GM18519 (cell line): ENCODE measurements around the gene RPUSD1.
"Not testable (repeated sequence)": the region's sequence is repeated elsewhere in the genome, so short reads cannot be mapped to it uniquely, and the experiment has no call there.

Source experiments
- ATAC-seq: cut with Tn5 transposase; IDR thresholded peaks from one replicate; pipeline ENCODE4 v1.9.1; 2021; ENCODE audit warnings: mild to moderate bottlenecking, moderate library complexity; ENCODE audit not compliant: unreplicated experiment, low FRiP score

Gene RPUSD1

GRCh38 chr16:785563-786535 lies 2.3 kb downstream of the RPUSD1 start:
- ATAC-seq, result no peak

- no peak for ATAC-seq
Measured at GRCh38 chr16:784431-784830, 3.8 kb downstream of the RPUSD1 start.

- no peak for ATAC-seq
Measured at GRCh38 chr16:783404-784161, 4.6 kb downstream of the RPUSD1 start.

GRCh38 chr16:782766-783403 lies 5.3 kb downstream of the RPUSD1 start:
- ATAC-seq, result no peak

GRCh38 chr16:782258-782657 lies 5.9 kb downstream of the RPUSD1 start:
- ATAC-seq, result no peak

GRCh38 chr16:781346-782010 lies 6.7 kb downstream of the RPUSD1 start:
- no peak for ATAC-seq

- no peak for ATAC-seq
Measured at GRCh38 chr16:780296-780695, 7.9 kb downstream of the RPUSD1 start.

GRCh38 chr16:779561-779960 lies 8.6 kb downstream of the RPUSD1 start:
- ATAC-seq, result no peak

GRCh38 chr16:778909-779527 lies 9.2 kb downstream of the RPUSD1 start:
- no peak for ATAC-seq

GRCh38 chr16:778447-778846 lies 9.7 kb downstream of the RPUSD1 start:
- ATAC-seq, result no peak

GRCh38 chr16:777826-778225 lies 10.4 kb downstream of the RPUSD1 start:
- ATAC-seq, result no peak

GRCh38 chr16:776824-777223 lies 11.4 kb downstream of the RPUSD1 start:
- ATAC-seq, result no peak

- not testable (repeated sequence) for ATAC-seq
Measured at GRCh38 chr16:776298-776697, 11.9 kb downstream of the RPUSD1 start.

GRCh38 chr16:775236-775796 lies 12.9 kb downstream of the RPUSD1 start:
- no peak for ATAC-seq

GRCh38 chr16:774086-775001 lies 13.8 kb downstream of the RPUSD1 start:
- ATAC-seq, result no peak

GRCh38 chr16:772959-773358 lies 15.2 kb downstream of the RPUSD1 start:
- no peak for ATAC-seq

- no peak for ATAC-seq
Measured at GRCh38 chr16:770411-770810, 17.8 kb downstream of the RPUSD1 start.

GRCh38 chr16:769934-770333 lies 18.2 kb downstream of the RPUSD1 start:
- ATAC-seq, result no peak
